HEK293 (cell line): ENCODE results near the gene LRRC74A.

ENCODE experiments used
- KLF9 ChIP-seq: fragments of 450-650 bp; formaldehyde crosslinking; IDR thresholded peaks from 2 replicates; pipeline ENCODE4 v1.5.1; 2016; ENCODE audit warnings: missing biosample characterization, missing genetic modification characterization, low read depth
- SP3 ChIP-seq: fragments of 450-650 bp; formaldehyde crosslinking; IDR thresholded peaks from 2 replicates; pipeline ENCODE4 v1.5.1; 2016; ENCODE audit warnings: missing biosample characterization, missing genetic modification characterization
- WT1 ChIP-seq: fragments of 450-650 bp; formaldehyde crosslinking; IDR thresholded peaks from 2 replicates; pipeline ENCODE4 v1.5.1; 2016; ENCODE audit warnings: missing biosample characterization, missing genetic modification characterization
- YY1 ChIP-seq: fragments of 450-650 bp; formaldehyde crosslinking; IDR thresholded peaks from 2 replicates; pipeline ENCODE4 v1.5.1; 2018; ENCODE audit warnings: missing biosample characterization, missing genetic modification characterization
- ZNF140 ChIP-seq: fragments of 450-650 bp; formaldehyde crosslinking; IDR thresholded peaks from 2 replicates; pipeline ENCODE4 v1.5.1; 2016; ENCODE audit warnings: missing biosample characterization, missing genetic modification characterization
- ZNF292 ChIP-seq: fragments of 450-650 bp; formaldehyde crosslinking; IDR thresholded peaks from 2 replicates; pipeline ENCODE4 v1.5.1; 2016; ENCODE audit warnings: low read depth, missing biosample characterization, missing genetic modification characterization, borderline replicate concordance
- ZNF416 ChIP-seq: fragments of 450-650 bp; formaldehyde crosslinking; IDR thresholded peaks from 2 replicates; pipeline ENCODE4 v1.5.1; 2016; ENCODE audit warnings: missing biosample characterization, missing genetic modification characterization
- ZNF426 ChIP-seq: fragments of 450-650 bp; formaldehyde crosslinking; IDR thresholded peaks from 2 replicates; pipeline ENCODE4 v1.5.1; 2017; ENCODE audit warnings: missing biosample characterization, missing genetic modification characterization, mild to moderate bottlenecking, inconsistent platforms, moderate library complexity
- ZNF529 ChIP-seq: fragments of 450-650 bp; formaldehyde crosslinking; IDR thresholded peaks from 2 replicates; pipeline ENCODE4 v1.5.1; 2017; ENCODE audit warnings: missing genetic modification characterization, missing biosample characterization; ENCODE audit not compliant: insufficient replicate concordance
- ZNF549 ChIP-seq: fragments of 450-650 bp; IDR thresholded peaks from 2 replicates; pipeline ENCODE4 v1.5.1; 2018; ENCODE audit warnings: missing biosample characterization, missing genetic modification characterization, mild to moderate bottlenecking, inconsistent platforms, moderate library complexity
- ZNF571 ChIP-seq: fragments of 450-650 bp; formaldehyde crosslinking; IDR thresholded peaks from 2 replicates; pipeline ENCODE4 v1.5.0; 2017; ENCODE audit warnings: missing biosample characterization, missing genetic modification characterization
- ZNF621 ChIP-seq: fragments of 450-650 bp; formaldehyde crosslinking; IDR thresholded peaks from 2 replicates; pipeline ENCODE4 v1.5.1; 2017; ENCODE audit warnings: missing biosample characterization, missing genetic modification characterization
- ZNF629 ChIP-seq: fragments of 450-650 bp; formaldehyde crosslinking; IDR thresholded peaks from 2 replicates; pipeline ENCODE4 v1.5.1; 2017; ENCODE audit warnings: missing biosample characterization, missing genetic modification characterization
- ZNF654 ChIP-seq: fragments of 450-650 bp; formaldehyde crosslinking; IDR thresholded peaks from 2 replicates; pipeline ENCODE4 v1.5.1; 2016; ENCODE audit warnings: low read depth, missing biosample characterization, missing genetic modification characterization
- ZNF76 ChIP-seq: fragments of 450-650 bp; formaldehyde crosslinking; IDR thresholded peaks from 2 replicates; pipeline ENCODE4; 2016; ENCODE audit warnings: low read depth, missing biosample characterization, missing genetic modification characterization, borderline replicate concordance
- ZXDB ChIP-seq: fragments of 450-650 bp; formaldehyde crosslinking; IDR thresholded peaks from 2 replicates; pipeline ENCODE4 v1.5.1; 2016; ENCODE audit warnings: missing biosample characterization, missing genetic modification characterization
- TF ChIP-seq, protein P1 (sequence below): fragments of 450-650 bp; formaldehyde crosslinking; IDR thresholded peaks from 2 replicates; pipeline ENCODE4 v1.5.1; 2017; ENCODE audit warnings: missing biosample characterization, missing genetic modification characterization
- TF ChIP-seq, protein P2 (sequence below): fragments of 450-650 bp; formaldehyde crosslinking; IDR thresholded peaks from 2 replicates; pipeline ENCODE4 v1.5.1; 2016; ENCODE audit warnings: missing biosample characterization, missing genetic modification characterization
- TF ChIP-seq, protein P3 (sequence below): fragments of 450-650 bp; formaldehyde crosslinking; IDR thresholded peaks from 2 replicates; pipeline ENCODE4 v1.5.1; 2016; ENCODE audit warnings: missing biosample characterization, missing genetic modification characterization
- TF ChIP-seq, protein P4 (sequence below): fragments of 450-650 bp; formaldehyde crosslinking; IDR thresholded peaks from 2 replicates; pipeline ENCODE4 v1.5.1; 2016; ENCODE audit warnings: missing biosample characterization, missing genetic modification characterization
- TF ChIP-seq, protein P5 (sequence below): fragments of 450-650 bp; formaldehyde crosslinking; IDR thresholded peaks from 2 replicates; pipeline ENCODE4 v1.5.1; 2016; ENCODE audit warnings: missing biosample characterization, missing genetic modification characterization
- TF ChIP-seq, protein P6 (sequence below): fragments of 450-650 bp; formaldehyde crosslinking; IDR thresholded peaks from 2 replicates; pipeline ENCODE4 v1.5.1; 2016; ENCODE audit warnings: missing biosample characterization, missing genetic modification characterization
- TF ChIP-seq, protein P7 (sequence below): fragments of 450-650 bp; formaldehyde crosslinking; optimal IDR thresholded peaks from 2 replicates; pipeline ENCODE3; 2016; ENCODE audit warnings: missing biosample characterization, mild to moderate bottlenecking, missing genetic modification characterization
- TF ChIP-seq, protein P8 (sequence below): fragments of 450-650 bp; formaldehyde crosslinking; IDR thresholded peaks from 2 replicates; pipeline ENCODE4 v1.5.0; 2017; ENCODE audit warnings: missing biosample characterization, missing genetic modification characterization, borderline replicate concordance

Gene LRRC74A

DNA sequence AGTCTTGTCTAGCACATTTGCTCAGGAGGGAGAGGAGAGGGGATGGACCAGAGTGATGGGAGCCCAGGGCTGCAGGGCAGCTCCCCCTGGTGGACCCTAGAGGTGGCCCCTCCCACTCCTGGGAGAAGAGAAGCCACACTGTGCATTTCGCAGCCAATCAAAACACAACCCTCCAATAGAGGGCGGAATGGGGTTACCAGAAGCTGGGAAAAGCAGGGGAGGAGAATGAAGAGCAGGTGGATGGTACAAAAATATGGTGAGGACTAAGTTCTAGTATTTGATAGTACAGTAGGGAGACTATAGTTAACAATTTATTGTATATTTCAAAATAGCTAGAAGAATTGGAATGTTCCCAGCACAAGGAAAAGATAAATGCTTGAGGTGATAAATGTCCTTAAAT is 41.3 kb upstream of the LRRC74A start (continued):
- TF ChIP-seq, protein P1, sequence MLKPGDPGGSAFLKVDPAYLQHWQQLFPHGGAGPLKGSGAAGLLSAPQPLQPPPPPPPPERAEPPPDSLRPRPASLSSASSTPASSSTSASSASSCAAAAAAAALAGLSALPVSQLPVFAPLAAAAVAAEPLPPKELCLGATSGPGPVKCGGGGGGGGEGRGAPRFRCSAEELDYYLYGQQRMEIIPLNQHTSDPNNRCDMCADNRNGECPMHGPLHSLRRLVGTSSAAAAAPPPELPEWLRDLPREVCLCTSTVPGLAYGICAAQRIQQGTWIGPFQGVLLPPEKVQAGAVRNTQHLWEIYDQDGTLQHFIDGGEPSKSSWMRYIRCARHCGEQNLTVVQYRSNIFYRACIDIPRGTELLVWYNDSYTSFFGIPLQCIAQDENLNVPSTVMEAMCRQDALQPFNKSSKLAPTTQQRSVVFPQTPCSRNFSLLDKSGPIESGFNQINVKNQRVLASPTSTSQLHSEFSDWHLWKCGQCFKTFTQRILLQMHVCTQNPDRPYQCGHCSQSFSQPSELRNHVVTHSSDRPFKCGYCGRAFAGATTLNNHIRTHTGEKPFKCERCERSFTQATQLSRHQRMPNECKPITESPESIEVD (tag by site-specific recombination) = no peak
- TF ChIP-seq ZNF76 (no peak), ZNF621 (tag by site-specific recombination) (no peak), ZNF654 (tag by site-specific recombination) (peak; percentile 39; the same call in 1 of the 2 replicates), ZNF140 (no peak), KLF9 (tag by site-specific recombination) (peak; percentile 73; the same call in 1 of the 2 replicates), ZNF426 (tag by site-specific recombination) (no peak), ZNF571 (tag by site-specific recombination) (no peak), ZNF629 (tag by site-specific recombination) (no peak), WT1 (tag by site-specific recombination) (no peak), ZNF416 (tag by site-specific recombination) (no peak), ZXDB (no peak), ZNF549 (tag by site-specific recombination) (no peak), SP3 (peak; percentile 56; the same call in 1 of the 2 replicates), ZNF292 (tag by site-specific recombination) (no peak), ZNF529 (tag by site-specific recombination) (no peak), YY1 (tag by site-specific recombination) (no peak)
- TF ChIP-seq, protein P2, sequence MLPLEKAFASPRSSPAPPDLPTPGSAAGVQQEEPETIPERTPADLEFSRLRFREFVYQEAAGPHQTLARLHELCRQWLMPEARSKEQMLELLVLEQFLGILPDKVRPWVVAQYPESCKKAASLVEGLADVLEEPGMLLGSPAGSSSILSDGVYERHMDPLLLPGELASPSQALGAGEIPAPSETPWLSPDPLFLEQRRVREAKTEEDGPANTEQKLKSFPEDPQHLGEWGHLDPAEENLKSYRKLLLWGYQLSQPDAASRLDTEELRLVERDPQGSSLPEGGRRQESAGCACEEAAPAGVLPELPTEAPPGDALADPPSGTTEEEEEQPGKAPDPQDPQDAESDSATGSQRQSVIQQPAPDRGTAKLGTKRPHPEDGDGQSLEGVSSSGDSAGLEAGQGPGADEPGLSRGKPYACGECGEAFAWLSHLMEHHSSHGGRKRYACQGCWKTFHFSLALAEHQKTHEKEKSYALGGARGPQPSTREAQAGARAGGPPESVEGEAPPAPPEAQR (tag by site-specific recombination) = no peak
- TF ChIP-seq, protein P3, sequence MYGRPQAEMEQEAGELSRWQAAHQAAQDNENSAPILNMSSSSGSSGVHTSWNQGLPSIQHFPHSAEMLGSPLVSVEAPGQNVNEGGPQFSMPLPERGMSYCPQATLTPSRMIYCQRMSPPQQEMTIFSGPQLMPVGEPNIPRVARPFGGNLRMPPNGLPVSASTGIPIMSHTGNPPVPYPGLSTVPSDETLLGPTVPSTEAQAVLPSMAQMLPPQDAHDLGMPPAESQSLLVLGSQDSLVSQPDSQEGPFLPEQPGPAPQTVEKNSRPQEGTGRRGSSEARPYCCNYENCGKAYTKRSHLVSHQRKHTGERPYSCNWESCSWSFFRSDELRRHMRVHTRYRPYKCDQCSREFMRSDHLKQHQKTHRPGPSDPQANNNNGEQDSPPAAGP (tag by site-specific recombination) = no peak
- TF ChIP-seq, protein P4, sequence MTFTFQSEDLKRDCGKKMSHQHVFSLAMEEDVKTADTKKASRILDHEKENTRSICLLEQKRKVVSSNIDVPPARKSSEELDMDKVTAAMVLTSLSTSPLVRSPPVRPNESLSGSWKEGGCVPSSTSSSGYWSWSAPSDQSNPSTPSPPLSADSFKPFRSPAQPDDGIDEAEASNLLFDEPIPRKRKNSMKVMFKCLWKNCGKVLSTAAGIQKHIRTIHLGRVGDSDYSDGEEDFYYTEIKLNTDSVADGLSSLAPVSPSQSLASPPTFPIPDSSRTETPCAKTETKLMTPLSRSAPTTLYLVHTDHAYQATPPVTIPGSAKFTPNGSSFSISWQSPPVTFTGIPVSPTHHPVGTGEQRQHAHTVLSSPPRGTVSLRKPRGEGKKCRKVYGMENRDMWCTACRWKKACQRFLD (tag by site-specific recombination) = no peak
- TF ChIP-seq, protein P5, sequence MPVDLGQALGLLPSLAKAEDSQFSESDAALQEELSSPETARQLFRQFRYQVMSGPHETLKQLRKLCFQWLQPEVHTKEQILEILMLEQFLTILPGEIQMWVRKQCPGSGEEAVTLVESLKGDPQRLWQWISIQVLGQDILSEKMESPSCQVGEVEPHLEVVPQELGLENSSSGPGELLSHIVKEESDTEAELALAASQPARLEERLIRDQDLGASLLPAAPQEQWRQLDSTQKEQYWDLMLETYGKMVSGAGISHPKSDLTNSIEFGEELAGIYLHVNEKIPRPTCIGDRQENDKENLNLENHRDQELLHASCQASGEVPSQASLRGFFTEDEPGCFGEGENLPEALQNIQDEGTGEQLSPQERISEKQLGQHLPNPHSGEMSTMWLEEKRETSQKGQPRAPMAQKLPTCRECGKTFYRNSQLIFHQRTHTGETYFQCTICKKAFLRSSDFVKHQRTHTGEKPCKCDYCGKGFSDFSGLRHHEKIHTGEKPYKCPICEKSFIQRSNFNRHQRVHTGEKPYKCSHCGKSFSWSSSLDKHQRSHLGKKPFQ (tag by site-specific recombination) = no peak
- TF ChIP-seq, protein P6, sequence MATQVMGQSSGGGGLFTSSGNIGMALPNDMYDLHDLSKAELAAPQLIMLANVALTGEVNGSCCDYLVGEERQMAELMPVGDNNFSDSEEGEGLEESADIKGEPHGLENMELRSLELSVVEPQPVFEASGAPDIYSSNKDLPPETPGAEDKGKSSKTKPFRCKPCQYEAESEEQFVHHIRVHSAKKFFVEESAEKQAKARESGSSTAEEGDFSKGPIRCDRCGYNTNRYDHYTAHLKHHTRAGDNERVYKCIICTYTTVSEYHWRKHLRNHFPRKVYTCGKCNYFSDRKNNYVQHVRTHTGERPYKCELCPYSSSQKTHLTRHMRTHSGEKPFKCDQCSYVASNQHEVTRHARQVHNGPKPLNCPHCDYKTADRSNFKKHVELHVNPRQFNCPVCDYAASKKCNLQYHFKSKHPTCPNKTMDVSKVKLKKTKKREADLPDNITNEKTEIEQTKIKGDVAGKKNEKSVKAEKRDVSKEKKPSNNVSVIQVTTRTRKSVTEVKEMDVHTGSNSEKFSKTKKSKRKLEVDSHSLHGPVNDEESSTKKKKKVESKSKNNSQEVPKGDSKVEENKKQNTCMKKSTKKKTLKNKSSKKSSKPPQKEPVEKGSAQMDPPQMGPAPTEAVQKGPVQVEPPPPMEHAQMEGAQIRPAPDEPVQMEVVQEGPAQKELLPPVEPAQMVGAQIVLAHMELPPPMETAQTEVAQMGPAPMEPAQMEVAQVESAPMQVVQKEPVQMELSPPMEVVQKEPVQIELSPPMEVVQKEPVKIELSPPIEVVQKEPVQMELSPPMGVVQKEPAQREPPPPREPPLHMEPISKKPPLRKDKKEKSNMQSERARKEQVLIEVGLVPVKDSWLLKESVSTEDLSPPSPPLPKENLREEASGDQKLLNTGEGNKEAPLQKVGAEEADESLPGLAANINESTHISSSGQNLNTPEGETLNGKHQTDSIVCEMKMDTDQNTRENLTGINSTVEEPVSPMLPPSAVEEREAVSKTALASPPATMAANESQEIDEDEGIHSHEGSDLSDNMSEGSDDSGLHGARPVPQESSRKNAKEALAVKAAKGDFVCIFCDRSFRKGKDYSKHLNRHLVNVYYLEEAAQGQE (tag by site-specific recombination) = no peak
- TF ChIP-seq, protein P7, sequence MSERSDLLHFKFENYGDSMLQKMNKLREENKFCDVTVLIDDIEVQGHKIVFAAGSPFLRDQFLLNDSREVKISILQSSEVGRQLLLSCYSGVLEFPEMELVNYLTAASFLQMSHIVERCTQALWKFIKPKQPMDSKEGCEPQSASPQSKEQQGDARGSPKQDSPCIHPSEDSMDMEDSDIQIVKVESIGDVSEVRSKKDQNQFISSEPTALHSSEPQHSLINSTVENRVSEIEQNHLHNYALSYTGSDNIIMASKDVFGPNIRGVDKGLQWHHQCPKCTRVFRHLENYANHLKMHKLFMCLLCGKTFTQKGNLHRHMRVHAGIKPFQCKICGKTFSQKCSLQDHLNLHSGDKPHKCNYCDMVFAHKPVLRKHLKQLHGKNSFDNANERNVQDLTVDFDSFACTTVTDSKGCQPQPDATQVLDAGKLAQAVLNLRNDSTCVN = no peak
- TF ChIP-seq, protein P8, sequence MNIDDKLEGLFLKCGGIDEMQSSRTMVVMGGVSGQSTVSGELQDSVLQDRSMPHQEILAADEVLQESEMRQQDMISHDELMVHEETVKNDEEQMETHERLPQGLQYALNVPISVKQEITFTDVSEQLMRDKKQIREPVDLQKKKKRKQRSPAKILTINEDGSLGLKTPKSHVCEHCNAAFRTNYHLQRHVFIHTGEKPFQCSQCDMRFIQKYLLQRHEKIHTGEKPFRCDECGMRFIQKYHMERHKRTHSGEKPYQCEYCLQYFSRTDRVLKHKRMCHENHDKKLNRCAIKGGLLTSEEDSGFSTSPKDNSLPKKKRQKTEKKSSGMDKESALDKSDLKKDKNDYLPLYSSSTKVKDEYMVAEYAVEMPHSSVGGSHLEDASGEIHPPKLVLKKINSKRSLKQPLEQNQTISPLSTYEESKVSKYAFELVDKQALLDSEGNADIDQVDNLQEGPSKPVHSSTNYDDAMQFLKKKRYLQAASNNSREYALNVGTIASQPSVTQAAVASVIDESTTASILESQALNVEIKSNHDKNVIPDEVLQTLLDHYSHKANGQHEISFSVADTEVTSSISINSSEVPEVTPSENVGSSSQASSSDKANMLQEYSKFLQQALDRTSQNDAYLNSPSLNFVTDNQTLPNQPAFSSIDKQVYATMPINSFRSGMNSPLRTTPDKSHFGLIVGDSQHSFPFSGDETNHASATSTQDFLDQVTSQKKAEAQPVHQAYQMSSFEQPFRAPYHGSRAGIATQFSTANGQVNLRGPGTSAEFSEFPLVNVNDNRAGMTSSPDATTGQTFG (tag by site-specific recombination) = no peak
